Neuron (in vitro differentiated cells): ENCODE measurements around the gene AXIN2.

Experiments
- H2AFZ ChIP-seq: one replicate; pipeline ENCODE4 v1.6.1; 2013; ENCODE audit warnings: low read depth, mild to moderate bottlenecking, inconsistent platforms, low read length, moderate library complexity
- H3K27me3 ChIP-seq: one replicate; pipeline ENCODE4 v1.6.1; 2013; ENCODE audit warnings: low read length; ENCODE audit not compliant: insufficient read depth
- H3K36me3 ChIP-seq: one replicate; pipeline ENCODE4 v1.6.1; 2013; ENCODE audit warnings: low read length; ENCODE audit not compliant: insufficient read depth
- H3K4me1 ChIP-seq: one replicate; pipeline ENCODE4 v1.6.1; 2013; ENCODE audit warnings: low read length; ENCODE audit not compliant: insufficient read depth
- H3K4me3 ChIP-seq: 2 replicates; pipeline ENCODE4 v1.5.1; 2013; ENCODE audit warnings: mild to moderate bottlenecking, low read length, moderate library complexity
- H3K9me3 ChIP-seq: one replicate; pipeline ENCODE4 v1.6.1; 2013; ENCODE audit warnings: low read length

The AXIN2 gene, protein sequence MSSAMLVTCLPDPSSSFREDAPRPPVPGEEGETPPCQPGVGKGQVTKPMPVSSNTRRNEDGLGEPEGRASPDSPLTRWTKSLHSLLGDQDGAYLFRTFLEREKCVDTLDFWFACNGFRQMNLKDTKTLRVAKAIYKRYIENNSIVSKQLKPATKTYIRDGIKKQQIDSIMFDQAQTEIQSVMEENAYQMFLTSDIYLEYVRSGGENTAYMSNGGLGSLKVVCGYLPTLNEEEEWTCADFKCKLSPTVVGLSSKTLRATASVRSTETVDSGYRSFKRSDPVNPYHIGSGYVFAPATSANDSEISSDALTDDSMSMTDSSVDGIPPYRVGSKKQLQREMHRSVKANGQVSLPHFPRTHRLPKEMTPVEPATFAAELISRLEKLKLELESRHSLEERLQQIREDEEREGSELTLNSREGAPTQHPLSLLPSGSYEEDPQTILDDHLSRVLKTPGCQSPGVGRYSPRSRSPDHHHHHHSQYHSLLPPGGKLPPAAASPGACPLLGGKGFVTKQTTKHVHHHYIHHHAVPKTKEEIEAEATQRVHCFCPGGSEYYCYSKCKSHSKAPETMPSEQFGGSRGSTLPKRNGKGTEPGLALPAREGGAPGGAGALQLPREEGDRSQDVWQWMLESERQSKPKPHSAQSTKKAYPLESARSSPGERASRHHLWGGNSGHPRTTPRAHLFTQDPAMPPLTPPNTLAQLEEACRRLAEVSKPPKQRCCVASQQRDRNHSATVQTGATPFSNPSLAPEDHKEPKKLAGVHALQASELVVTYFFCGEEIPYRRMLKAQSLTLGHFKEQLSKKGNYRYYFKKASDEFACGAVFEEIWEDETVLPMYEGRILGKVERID

DNA sequence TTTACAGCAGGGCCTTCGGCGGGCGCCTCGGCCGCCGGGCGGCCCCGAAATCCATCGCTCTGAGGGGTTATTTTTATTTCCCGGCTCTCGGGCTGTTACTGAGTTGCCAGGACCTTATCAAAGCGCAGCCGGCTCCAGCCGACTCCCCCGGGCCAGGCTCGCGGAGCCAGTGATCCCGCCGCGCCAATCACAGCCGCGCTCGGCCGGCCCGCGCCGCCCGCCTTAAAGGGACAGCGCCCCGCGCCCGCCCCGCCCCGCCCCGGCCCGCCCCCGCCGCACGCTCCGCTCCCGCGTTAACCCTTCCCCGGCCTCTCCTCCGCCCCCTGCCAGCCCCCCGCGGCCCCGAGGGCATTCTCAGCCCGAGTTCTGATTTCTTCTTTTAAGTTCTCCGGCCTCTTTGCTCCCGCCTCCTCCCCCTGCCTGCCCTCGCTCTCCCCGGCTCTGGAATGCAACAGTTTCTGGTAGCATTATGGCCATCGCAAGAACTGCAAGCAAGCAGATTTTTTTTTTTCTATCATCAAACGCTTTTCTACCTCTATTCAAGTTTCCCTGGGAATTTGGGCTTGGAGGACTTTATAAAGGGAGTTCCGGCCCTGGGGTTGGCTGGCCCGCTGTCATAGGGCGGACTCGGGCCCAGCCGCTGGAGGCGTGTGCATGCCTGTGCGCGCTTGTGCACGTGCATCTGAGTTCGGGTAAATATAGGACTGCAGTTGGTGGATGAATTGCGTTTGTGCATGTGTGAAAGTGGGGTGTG, at the start of gene AXIN2:
TSS of gene AXIN2 (minus strand) at position 197 of the 754 bp plus-strand sequence. CDS start 3,028 bp downstream, outside the sequence.
- H3K27me3 ChIP-seq = no peaks in the 10 kb centered on the region
- H3K9me3 ChIP-seq = no peaks in the 10 kb centered on the region
- H3K4me3 ChIP-seq = peak within 1 kb of the TSS; percentile 46
- H3K4me1 ChIP-seq = peaks cover 46% of the 10 kb centered on the region
- no peak within 1 kb of the TSS for H2AFZ ChIP-seq
- H3K36me3 ChIP-seq = no peaks in the 10 kb centered on the region

DNA sequence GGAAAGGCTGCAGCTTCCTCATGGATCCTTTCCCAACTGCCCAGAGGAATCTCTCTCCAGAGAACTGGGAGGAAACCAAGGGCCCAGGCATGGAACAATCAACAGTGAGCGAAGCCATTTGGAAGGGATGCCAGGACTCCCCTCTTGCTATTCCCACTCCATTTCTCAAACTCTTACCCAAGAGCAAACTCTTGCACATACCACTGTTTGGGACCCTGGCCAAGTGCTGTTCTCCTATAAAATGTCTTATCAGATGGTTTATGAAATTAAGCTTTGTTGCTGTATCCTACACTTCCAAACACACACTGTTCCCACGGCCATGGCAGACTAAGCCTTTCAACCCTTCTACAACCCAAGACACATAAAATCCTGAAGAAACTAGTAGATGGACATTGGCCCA, 48.3 kb upstream of the AXIN2 start:
- H3K36me3 ChIP-seq = no peaks in the 10 kb centered on the region
- no peak overlapping the region for H3K4me3 ChIP-seq
- peaks cover 2% of the 10 kb centered on the region for H3K9me3 ChIP-seq
- H2AFZ ChIP-seq = no peak overlapping the region
- H3K27me3 ChIP-seq = no peaks in the 10 kb centered on the region
- no peaks in the 10 kb centered on the region for H3K4me1 ChIP-seq

DNA sequence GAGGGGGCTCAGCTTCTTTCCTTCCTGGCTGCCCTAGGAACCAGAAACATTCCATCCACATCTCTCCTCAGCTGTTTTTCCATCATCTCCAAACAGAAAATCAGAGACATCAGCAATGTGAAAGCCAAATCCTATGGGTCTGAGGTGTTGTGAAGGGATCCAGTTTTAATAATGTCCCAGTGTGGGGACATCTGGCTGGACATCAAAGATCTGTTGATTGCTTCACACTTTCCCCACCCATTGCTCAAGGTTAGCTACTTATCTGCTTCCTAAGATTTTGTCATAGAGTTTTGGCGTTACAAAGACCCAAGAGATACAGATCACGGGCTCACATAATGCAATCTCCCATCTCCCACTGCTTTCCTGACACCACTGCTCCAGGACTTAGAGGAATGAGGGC, 47.8 kb upstream of the AXIN2 start:
- no peak overlapping the region for H3K4me3 ChIP-seq
- no peaks in the 10 kb centered on the region for H3K27me3 ChIP-seq

DNA sequence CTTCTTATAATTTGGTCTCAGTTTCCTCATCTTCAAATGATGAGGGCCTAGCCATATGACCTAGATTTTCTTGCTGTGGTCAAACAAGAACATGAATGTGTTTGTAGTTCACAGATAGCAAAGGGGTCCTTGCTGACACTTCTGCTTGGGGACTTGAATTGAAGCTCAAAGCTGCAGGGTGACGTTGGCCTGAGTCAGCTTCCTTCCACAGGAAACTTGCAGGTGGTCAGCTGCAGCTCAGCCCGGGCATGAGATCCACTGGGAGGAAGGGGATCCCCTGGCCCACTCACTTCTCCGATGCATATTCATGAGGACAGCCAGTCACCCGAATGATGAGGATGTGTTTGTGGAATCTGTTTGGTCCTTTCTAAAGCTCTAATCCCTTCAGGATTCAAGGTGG, 42.6 kb upstream of the AXIN2 start:
- peaks cover 2% of the 10 kb centered on the region for H3K9me3 ChIP-seq
- peaks cover 11% of the 10 kb centered on the region for H3K4me1 ChIP-seq
- no peaks in the 10 kb centered on the region for H3K36me3 ChIP-seq
- no peak overlapping the region for H2AFZ ChIP-seq
- H3K4me3 ChIP-seq = no peak overlapping the region
- no peaks in the 10 kb centered on the region for H3K27me3 ChIP-seq

More for the DNA sequence above, 47.8 kb upstream of the AXIN2 start:
- H3K4me1 ChIP-seq = no peaks in the 10 kb centered on the region
- peaks cover 2% of the 10 kb centered on the region for H3K9me3 ChIP-seq
- no peaks in the 10 kb centered on the region for H3K36me3 ChIP-seq
- no peak overlapping the region for H2AFZ ChIP-seq

DNA sequence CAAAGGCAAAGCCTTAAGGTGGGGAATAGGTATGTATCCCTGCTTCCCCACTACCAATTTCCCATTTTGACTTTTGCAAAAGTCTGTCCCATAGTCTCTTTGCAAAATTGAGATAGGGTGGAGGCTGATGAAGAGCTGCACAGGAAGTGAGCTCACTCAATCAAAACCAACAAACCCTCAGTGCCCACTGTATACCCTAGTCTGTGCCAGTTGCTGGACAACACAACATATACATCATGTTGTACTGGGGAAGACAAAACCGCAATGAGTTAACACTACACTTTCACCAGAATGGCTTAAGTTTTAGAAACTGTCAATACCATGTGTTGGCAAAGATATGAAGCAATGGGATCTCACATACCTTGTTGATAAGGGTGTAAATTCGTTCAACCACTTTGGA, 40.4 kb upstream of the AXIN2 start:
- no peak overlapping the region for H2AFZ ChIP-seq
- H3K9me3 ChIP-seq = peaks cover 2% of the 10 kb centered on the region
- H3K4me1 ChIP-seq = peaks cover 11% of the 10 kb centered on the region
- no peak overlapping the region for H3K4me3 ChIP-seq
- no peaks in the 10 kb centered on the region for H3K27me3 ChIP-seq
- H3K36me3 ChIP-seq = no peaks in the 10 kb centered on the region

DNA sequence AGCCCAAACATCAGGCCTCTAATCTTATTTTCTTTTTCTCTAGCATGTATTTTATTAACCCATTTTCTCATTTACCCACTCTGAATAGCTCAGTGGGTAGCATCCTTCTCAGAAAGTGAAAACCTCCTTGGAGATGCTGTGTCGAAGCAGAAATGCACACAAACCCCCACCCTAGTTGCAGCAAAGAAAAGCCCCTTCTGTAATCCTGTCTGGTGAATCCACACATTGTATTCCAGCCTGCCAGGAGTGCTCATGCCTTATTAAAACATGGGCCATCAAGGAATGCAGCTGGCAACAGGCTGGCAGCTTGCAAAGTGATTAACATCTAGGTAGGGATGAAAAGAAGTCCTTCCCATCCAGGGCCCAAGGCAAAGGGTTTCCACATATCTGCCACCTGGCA, 39.7 kb upstream of the AXIN2 start:
- no peak overlapping the region for H2AFZ ChIP-seq
- H3K27me3 ChIP-seq = no peaks in the 10 kb centered on the region
- peaks cover 11% of the 10 kb centered on the region for H3K4me1 ChIP-seq
- H3K9me3 ChIP-seq = no peaks in the 10 kb centered on the region
- H3K4me3 ChIP-seq = no peak overlapping the region
- no peaks in the 10 kb centered on the region for H3K36me3 ChIP-seq

DNA sequence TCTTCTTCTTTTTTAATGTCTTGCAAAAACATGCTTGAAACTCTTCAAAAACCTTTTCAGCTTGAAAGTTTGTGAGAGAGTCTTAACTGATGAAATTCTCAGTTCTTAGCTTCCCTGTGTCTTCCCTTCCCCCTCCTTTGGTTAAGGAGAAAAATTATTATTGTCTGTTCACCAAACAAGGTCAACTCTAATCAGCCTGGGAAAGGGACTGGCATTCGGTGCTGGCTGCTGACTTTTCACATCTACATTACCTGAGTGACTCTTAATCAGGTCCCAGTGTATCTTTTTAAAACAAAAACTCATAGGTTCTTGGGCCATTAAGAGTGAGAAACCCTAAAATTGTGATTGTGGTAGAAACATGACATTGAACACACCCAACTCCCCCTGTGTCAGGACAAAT, 39.1 kb upstream of the AXIN2 start:
- no peaks in the 10 kb centered on the region for H3K9me3 ChIP-seq
- H2AFZ ChIP-seq = no peak overlapping the region
- H3K27me3 ChIP-seq = no peaks in the 10 kb centered on the region
- no peaks in the 10 kb centered on the region for H3K36me3 ChIP-seq
- H3K4me1 ChIP-seq = peaks cover 11% of the 10 kb centered on the region
- H3K4me3 ChIP-seq = no peak overlapping the region

DNA sequence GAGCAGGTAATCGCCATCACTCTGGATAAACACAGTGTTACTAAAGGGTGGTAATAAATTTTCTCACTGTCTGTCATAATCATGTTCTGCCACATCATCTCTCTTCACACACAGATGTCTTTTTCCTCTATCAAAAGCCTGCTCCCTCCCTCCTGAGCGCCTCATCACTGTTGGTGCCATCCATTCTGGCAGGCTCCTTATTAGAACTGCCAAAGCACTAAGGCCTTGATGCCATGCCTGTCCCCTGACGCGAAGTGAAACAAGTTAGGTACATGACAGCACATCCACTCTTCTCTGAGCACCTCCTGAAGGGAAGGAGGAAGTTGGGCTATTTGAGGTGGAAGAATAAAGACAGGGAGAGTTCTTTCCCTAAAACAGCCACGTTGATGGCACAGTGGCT, 38.2 kb upstream of the AXIN2 start:
- no peak overlapping the region for H3K4me3 ChIP-seq
- no peaks in the 10 kb centered on the region for H3K27me3 ChIP-seq
- no peak overlapping the region for H2AFZ ChIP-seq
- H3K9me3 ChIP-seq = no peaks in the 10 kb centered on the region
- H3K4me1 ChIP-seq = peaks cover 13% of the 10 kb centered on the region
- H3K36me3 ChIP-seq = no peaks in the 10 kb centered on the region

DNA sequence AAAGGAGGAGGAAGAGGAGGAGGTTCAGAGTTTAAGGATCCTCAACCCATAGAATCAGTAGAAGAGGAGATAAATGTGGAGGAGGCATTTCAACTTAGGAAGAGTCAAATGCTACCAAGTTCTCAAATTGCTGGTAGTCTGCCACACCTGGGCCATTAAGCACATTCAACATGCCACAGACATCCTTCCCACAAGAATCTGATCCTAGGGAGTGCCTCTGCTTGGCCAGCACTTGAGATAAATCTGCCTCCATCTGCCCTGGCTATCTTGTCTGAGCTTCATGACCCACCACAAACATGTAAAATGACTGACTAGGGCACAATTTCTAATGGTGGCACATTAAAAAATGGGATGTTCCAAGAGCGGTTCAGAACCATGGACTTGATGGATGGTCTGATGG, 37.3 kb upstream of the AXIN2 start:
- H3K36me3 ChIP-seq = no peaks in the 10 kb centered on the region
- H3K27me3 ChIP-seq = no peaks in the 10 kb centered on the region
- H2AFZ ChIP-seq = no peak overlapping the region
- no peak overlapping the region for H3K4me3 ChIP-seq
- H3K4me1 ChIP-seq = peaks cover 22% of the 10 kb centered on the region
- H3K9me3 ChIP-seq = no peaks in the 10 kb centered on the region

DNA sequence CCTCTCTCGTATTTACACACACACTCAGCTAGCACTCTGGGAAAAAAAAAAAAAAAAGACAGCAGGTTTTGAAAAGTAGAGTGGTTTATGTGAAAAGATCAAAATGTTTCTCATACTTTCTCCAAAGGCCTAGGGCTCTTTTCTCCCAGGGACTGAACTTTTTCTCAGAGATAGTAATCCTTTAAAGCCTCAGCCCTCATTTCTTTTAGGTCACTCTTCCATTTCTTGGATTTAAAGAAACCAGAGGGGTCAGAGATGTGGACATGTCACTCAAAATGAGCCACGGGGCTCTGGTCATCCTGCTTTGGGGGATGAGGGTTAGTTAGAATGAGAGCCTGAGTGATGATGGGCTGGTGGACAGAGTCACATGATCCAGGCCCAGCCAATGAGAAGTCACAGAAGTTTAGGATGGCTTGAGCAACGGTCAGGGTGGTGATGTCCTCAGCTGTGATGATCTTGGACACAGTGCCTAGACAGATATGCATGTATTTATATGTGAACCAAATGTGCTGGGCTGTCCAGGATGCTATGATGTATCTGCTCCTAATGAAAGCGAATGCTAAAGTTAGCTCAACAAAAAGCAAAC, 33.7 kb upstream of the AXIN2 start:
- H3K4me3 ChIP-seq = no peak overlapping the region
- H3K9me3 ChIP-seq = no peaks in the 10 kb centered on the region
- no peaks in the 10 kb centered on the region for H3K27me3 ChIP-seq
- peaks cover 13% of the 10 kb centered on the region for H3K4me1 ChIP-seq
- H2AFZ ChIP-seq = no peak overlapping the region
- H3K36me3 ChIP-seq = no peaks in the 10 kb centered on the region

DNA sequence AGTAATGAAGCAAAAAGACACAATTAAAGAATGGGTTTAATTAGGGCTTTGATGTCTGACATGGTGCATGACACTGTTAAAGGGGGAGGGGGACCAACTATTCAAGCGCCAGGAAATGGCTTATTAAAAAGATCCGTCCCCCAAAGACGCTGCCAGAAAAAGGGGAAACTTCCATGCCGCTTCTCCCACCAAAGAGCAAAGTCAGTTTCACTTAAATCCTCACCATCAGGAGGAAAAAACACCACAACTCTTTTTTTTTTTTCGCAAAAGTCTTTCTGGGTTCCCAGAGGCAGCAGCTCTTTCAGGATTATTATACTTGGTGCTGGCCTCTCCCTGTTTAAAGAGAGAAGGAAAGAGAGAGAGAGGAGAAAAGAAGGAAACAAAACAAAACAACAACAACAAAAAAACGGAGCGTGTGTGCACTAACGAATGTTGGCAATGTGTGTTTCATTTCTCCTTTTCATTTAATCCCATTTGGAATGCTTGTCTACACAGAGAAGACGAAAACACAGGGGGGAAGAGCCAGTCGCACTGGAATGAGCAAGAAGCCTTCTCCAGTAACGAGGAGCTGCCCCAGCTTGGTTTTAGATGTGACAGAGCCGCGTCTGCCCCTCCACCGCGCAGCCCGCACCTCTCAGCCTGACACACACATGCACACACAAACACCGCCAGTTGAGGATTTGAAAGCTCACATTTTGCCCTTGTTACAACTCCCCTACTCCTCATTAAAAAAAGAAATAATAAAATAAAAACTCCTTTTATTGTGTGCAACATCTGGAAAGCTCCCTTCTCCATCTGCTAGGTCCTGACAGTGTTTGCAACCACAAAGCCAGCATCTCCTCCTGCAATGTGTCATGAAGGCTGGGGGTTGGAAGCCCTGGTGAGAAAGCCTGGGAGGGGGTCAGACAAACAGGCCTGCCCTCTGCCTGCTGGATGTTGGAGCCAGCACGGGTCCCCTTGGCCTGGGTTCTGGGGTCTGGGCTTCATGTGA, 32.7 kb upstream of the AXIN2 start:
- H3K4me1 ChIP-seq = peaks cover 13% of the 10 kb centered on the region
- H3K36me3 ChIP-seq = no peaks in the 10 kb centered on the region
- H3K4me3 ChIP-seq = no peak overlapping the region
- no peak overlapping the region for H2AFZ ChIP-seq
- H3K9me3 ChIP-seq = no peaks in the 10 kb centered on the region
- no peaks in the 10 kb centered on the region for H3K27me3 ChIP-seq
